NCI-H748 treated with DMSO at 0.1 percent for 48 hours (cell line): ENCODE measurements around the gene EML2.
A peak's percentile ranks its signal among the peaks of the same experiment; 100 is the strongest.
"Not testable (repeated sequence)": the region's sequence is repeated elsewhere in the genome, so short reads cannot be mapped to it uniquely, and the experiment has no call there.

Source experiments
- DNase-seq: peaks from one replicate; lab custom pipeline; 2025; lab: John Stamatoyannopoulos, UW

Gene EML2

DNA sequence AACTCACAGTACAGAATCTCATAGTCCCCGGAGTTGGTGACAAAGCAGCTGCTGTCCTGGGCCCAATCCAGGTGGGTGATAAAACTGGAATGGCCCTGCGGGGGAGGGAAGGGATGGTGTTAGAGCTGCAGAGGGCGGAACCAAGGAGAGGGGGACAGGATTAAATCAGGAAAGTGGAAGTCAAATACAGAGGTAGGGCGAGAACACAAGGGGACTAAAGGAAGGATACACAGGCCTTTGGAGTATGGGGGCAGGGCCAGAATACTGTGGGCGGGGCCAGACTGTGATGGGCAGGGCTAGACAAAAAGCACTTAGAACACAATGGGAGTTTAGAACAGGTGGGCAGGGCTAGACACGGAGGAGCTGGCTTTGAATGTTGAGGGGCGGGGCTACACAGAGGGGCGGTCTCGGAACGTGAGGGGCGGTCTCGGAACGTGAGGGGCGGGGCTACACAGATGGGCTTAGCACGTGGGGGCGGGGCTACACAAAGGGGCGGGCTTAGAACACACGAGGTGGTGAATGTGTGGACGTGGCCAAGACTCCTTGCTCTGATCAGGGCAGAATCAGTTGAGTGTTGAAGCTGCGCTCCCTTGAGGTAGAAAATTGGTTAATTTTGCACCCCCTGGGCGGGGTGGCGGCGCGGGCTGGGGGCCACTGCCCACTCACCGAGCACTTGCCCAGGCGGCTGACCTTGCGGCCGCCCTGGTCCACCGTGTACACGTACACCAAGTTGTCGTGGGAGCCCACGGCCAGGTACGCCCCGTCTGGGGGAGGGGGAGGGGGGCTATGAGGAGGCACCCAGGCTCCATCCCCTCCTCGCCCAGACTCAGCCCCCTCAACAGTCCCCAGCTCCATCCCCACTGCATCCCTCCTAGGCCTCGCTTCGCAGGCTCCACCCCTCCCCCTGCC is 23.1 kb downstream of the EML2 start:
- DNase-seq, result peak; percentile 30

DNA sequence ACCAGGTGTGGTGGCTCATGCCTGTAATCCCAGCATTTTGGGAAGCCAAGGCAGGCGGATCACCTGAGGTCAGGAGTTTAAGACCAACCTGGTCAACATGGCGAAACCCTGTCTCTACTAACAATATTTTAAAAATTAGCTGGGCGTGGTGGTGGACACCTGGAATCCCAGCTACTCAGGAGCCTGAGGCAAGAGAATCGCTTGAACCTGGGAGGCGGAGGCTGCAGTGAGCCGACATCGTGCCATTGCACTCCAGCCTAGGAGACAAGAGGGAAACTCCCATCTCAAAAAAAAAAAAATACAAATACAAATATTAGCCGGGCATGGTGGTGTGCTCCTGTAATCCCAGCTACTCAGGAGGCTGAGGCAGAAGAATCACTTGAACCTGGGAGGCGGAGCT is 24.1 kb downstream of the EML2 start:
- DNase-seq, result not testable (repeated sequence)

DNA sequence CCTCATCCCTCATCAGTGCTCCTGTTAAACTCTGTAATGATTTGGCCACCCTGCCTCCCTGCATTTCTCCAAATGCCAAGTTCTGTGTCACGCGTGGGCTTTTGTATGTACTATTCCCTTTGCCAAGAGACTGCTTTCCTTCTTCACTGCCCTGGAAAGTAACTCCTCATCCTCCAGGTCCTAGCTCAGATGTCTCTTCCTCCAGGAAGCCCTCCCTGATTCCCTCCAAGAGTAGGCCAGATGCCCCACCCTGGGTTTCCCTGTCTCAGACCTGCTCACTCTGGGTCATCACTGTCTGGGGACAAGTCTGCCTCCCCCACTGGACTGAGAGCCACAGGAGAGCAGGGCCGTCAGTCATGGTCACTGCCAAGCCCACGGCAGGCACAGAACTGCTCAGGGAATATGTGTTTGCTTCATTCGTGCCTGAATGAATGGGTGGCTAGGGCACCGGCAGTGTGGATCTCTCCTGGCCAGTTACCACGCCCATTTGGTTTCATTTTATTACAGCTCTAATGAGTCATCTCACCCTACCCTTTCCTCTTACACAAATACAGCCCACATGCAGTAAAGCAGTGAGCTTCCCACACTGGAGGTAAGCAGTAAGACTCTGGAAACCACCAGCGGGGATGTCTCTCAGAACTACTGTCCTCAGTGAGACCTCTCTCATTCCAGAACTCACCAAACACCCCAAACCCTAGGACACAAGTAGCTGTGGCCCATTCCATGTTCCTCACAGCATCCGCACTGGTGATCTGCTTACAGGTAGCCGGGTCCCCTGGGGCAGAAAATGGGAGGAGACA is 25.1 kb downstream of the EML2 start:
- no peak for DNase-seq

DNA sequence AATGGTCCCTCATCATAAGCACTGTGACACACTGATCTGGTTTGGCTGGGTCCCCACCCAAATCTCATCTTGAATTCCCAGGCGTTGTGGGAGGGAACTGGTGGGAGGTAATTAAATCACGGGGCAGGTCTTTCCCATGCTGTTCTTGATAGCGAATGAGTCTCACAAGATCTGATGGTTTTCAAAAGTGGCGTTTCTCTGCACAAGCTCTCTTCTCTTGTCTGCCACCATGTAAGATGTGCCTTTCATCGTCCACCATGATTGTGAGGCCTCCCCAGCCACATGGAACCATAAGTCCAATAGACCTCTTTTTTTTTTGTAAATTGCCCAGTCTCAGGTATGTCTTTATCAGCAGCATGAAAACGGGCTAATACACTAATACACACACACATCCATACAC is 30.2 kb downstream of the EML2 start:
- no peak for DNase-seq

DNA sequence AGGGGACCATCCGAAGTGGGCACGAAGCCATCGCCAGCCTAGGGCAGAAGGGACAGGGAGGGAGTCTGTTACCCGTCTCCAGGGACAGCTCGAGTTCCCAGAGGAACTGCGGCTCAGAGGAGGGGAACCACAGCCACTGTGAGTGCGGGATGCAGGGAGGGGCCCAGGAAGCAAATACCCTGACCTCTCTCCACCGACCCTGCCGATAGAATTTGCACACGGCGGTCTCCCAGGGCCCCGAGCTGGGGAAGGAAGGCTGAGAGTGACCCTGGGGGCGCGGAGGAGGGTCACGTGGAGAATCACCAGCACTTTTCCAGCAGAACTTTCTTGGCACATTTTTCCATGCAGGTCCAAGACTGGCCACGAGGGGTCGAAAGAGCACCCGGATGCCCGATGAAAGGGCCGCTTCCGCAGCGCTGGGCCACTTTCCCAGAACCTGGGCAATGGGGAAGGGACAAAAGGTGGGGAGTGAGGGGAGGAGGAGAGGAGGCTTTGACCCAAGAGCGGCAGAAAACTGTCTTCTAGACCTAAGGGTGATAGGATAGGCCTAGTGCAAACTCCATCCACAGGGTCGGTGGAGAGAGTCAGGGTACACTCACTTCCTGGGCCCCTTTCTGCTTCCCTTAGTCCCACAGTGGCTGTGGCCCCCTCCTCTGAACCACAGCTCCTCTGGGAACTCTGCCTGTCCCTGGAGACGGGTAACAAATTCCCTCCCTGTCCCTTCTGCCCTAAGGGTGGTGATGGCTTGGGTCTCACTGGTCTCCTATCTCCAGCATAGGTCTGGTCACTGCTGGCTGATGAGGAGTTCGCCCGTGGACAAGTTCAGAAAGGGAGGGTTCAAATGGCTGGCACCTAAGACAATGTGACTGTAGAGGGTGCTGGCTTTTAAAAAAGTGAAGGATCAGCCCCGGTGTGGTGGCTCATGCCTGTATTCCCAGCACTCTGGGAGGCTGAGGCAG is 31.8 kb downstream of the EML2 start:
- no peak for DNase-seq

DNA sequence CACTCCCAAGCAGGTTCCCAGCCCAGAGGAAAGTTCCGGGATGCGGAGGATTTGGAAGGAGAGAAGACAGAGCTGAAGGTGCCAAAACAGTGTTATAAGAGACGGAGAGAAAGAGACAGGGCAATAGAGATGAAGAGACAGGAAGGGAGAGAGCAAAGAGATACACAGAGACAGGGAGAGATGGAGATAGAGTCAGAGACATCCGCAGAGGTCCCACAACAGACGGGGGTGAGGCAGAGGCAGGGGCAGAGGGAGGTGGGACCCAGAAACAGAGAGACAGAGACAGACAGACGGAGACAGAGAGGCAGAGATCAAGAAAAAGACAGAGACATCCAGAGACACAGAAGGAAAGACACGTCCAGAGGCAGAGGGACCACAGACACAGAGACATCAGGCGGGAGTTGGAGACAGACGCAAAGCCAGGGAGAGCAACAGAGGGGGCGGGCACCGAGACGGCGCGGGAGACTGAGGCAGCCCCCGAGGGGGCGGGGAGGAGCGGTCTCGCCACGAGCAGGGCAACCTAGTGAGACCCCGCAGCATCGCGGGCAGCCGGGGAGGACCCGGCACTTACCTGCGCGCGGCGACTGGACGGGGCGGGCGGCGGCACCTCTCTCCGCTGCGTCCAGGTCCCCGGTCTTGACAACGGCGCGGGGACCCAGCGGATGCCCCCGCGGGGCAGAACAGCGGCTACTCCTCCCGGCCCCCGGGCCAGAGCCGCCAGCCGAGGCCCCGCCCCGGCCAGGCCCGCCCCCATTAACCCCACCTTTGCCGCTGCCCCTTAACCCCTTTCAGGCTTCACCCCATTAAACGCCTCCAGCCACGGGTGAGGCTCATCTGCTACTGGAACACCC is 37.4 kb downstream of the EML2 start, which contains the start of gene GPR4:
GPR4 (minus strand) TSS at position 689 of the 851 bp plus-strand sequence. CDS start 10,346 bp downstream, outside the sequence.
- no peak for DNase-seq

DNA sequence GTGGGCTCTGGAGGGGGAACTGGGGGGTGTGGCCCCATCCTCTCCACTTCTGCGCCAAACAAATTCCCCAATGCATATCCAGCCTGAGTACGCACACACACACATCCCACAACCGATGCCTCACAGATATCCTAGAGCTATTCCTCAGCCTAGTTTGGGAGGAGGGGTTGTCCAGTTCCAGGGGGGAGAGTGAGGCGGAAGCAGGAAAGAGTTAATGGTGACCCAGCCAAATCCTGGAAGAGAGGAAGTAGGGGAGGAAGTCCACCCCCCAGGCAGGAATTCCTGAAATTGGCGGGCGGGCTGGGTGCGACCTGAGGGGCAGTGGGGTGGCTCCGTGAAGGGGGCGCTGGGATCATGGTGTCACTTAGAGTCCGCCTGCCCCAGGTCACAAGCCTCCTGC is 38.1 kb downstream of the EML2 start:
- no peak for DNase-seq

DNA sequence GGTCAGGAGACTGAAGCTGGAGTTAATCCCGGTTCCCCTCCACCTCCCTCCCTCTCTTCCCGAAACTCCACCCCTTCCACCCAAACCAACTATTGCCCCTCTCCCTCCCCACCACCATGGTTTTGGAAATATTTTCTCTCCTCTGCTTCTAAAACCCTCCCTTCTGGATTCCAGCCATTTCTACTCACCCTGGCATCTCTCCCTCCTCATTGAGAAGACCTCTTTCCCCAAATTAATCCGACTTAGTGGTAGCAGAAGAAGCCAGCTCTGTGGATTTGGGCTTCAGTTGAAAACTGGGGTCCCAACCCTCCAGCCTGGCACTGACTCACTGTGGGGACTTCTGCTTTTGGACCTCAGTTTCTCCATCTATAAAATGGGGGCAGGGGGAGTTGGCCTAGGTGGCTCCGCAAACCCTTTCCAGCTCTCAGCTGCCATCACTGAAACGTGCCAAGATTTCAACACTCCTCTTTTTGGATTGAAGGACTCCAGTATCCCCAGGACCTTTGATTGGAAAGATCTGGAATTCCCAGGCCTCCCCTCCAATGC is 38.8 kb downstream of the EML2 start:
- DNase-seq, result no peak

DNA sequence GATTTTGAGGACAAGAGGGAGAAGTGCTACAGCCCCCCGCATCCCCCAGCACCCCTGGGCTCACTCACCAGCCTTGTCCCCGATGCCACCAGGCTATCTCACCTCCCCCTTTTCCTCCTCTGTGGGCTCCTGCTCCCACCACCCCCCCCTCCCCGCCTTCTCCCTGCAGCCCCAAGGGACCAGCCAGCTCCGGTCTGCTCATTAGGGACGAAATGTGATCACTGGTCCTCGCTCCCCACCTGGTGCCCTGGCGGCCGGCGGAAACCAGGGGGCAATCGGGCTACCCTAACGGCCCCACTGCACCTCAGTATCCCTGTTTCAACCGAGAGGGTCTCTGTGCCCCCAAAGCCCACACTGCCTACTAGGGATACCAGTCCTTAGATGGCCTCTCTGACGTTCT is 39.9 kb downstream of the EML2 start:
- DNase-seq, result no peak

DNA sequence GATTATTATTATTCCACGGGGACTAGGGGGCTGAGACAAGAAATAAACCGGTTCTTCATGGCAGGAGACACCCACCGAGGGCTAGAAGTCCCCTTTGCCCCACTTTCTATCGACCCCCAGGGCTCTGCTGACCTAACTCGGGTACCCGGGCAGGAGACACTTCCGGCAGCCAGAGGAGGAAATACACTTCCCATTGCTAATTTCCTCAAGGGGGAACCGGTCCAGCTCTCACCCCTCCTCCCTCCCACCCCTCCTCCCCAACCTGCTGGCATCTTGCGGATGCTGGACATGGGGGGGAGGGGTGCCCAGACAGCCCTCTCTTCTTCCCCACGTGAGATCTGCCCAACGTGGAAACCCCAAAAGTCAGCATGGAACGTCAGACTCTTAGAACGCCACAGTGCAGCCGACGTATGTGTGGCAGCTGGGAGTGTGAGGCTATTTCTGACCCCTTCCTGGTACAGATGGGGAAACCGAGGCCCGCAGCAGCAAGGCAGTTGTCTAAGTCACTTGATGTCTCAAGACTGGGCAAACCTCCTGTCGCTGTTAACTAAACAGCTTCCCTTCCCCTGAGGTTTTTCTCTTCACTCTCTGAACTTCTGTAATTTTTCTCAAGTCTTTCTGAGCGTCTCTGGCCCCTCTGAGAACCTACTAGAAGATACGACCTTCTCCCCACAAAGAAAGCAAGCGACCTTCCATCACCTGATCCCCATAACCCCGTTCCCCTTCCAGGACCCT is 40.8 kb downstream of the EML2 start:
- no peak for DNase-seq

DNA sequence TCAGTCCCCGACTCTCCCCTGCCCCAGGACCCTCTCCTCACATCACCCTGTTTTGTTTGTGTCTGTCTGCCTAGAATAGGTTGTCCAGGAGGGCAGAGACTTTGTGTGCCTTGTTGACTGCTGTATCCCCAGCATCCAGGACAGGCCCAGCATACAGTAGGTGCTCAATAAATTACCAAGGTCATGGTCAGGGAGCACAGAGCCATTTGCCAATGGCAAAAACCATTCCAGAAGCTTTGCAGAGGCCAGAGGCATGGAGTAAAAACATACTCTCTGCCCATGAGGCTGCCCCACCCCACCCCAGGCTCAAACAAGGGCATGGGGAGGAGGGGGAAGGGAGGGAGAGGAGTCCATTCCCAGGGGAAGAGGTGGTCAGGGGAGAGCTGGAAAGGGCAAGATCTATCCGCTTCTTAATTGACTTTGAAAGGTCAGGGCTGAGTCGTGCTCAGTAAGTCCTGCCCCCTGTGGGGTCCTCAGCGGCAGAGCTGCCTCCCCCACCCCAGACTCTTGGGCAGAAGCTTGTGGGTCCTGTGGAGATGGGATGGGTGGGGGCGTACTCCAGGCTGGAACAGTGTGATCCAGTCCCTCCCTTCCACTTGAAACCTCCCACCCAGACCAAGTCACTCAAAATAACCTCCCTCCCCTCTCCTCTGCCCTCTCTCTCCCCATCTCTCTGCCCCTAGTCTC is 41.6 kb downstream of the EML2 start:
- no peak for DNase-seq

DNA sequence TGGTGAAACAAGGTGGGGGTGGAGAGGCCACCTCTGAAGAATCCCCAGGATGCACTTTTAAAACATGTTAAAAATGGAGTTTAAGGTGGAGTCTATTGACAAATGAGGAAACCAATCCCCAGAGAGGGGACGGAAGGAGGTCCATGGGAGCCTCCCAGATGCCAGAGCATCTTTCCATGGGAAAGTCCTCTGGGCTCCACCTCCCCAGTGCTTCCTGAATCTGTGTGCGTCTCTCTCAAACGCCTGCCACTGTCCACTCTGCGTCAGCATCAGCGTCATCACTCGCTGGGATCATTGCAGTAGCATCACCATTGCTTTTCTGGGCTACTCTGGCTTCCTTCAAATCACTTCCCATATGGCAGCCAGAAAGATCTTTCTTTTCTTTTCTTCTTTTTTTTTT is 43.4 kb downstream of the EML2 start:
- DNase-seq, result no peak

DNA sequence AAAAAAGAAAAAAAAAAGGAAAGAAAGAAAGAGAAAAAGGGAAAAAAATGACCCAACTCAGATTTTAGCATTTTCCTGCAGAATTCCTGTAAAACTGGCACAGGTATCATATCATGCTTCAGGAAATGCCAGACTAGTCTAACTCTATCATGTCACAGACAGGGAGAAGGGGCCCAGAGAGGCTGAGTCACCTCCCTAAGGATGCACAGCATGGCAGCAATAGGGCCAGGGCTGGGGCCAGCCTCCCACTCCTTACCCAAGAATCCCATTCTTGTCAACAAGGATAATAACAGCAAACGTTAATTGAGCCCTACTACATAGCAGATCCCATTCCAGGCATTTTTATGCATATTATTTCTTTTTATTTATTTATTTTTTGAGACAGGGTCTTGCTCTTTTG is 45.7 kb downstream of the EML2 start:
- DNase-seq, result no peak

DNA sequence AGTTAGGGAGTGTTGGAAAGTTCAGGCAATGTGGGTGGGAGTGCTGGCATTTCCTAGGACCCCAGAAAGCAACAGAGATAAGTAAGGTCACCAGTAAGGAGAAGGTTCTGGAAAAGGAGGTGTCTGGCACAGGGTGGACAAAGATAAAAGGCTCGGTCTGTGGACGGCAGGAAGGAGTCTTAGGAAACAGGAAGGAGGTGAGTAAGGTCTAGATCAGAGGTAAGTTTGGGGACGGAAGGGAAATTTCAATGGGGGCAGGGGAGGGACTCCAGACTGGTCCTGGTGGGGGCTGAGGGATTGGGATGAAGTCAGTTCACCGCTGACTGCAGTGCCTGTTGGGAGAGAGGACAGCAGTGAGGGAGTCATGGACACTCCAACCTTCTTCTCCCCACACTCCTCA is 46.8 kb downstream of the EML2 start:
- DNase-seq, result no peak

DNA sequence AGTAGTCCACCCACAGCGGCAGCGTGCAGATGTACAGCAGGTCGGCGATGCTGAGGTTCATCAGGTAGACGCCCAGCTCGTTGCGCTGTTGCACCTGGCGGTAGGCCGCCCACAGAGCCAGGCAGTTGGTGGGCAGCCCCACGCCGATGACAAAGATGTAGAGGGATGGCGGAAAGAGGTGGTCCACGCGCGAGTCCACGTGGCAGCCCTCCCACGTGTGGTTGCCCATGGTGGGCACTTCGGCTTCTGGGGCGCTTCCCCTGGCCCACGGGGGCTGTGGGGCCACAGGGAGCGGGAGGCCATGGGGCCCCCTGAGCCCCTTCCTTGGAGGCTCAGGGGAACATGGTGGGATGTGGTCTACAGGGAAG is 47.6 kb downstream of the EML2 start:
- DNase-seq, result no peak

DNA sequence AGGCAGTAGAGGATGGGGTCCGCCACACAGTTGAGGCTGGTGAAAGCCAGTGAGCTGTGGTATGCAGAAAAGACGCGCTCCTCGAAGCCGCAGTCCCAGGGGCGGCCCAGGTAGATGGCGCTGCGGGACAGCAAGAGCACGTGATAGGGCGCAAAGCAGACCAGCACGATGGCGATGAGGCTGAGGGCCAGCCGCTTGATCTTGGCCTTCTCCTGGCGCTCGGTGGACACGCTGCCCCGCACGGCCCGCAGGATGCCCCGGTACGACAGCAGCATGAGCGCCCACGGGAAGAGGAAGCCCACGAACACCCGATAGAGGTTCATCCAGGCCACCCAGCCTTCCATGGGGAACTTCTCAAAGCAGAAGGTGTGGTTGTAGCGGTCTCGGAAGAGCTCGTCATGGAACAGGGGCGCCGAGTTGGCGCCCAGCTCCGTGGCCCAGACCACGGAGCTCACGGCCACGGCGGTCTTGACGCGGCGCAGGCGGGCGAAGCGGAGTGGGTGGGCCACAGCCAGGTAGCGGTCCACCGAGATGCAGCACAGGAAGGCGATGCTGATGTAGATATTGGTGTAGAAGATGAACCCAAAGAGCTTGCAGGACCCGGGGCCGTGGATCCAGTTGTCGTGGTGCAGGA is 48.1 kb downstream of the EML2 start:
- no peak for DNase-seq

DNA sequence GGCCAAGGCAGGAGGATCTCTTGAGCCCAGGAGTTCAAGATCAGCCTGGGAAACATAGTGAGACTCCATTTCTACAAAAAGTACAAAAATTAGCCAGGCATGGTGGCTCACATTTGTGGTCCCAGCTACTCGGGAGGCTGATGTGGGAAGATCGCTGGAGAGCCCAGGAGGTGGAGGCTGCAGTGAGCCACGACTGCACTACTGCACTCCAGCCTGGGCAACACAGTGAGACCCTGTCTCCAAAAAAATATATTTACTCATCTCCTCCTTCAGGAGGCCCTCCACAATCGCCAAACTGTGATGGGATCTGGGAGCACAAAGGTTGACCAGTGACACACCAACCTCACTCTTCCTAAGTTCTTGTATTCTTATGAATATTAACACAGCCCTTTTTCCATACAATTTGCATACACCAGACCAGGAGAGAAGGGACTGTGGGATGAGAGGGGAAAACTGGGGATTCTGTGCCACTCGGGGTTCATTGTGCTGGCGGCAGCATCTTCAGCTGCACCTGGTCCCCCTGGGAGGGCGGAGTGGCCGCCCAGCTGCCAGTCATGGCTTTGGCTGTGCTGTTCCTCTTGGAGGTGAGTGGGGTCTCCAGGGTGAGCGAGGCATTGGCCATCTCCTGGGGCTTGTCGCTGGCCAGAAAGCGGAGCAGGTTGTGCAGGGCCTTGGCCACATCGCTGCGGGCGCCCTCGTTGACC is 48.7 kb downstream of the EML2 start:
- DNase-seq, result no peak

DNA sequence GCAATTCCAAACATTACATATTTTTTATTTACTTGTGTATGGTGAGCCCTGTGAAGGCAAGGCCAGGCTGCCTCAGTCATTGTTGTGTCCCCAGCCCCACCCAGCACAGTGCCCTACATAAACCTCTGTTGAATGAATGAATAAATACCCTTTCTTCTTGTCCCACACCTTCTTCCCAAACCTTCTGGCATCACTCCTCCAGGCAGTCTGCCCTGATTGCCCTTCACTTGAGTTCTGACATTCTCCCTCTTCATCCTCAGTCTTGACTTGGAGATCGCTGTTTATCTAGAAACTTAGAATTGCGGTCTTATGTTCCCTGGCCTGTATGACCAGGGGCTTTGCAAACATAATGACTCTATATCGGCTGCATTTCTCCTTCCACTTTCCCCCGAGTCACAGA is 49.4 kb downstream of the EML2 start:
- no peak for DNase-seq
